Esophagus (tissue), 2 donors: ENCODE results near the gene KRT79. TPM values are rescaled to one million over a fixed set of nuclear protein-coding genes. Genes with fewer than 3 reads are reported as not detected.

Experiments
- H3K27ac ChIP-seq, 2 donors: one replicate each; pipeline ENCODE4 v1.5.1; 2013; ENCODE audit warnings: low read depth in 2 of 2, mild to moderate bottlenecking in 2 of 2, inconsistent platforms in 1 of 2, low read length in 1 of 2, moderate library complexity in 1 of 2
- H3K27me3 ChIP-seq, 2 donors: one replicate each; pipeline ENCODE4 v1.6.1; 2013; ENCODE audit warnings: low read length in 2 of 2, control low read depth in 1 of 2, mild to moderate bottlenecking in 1 of 2; ENCODE audit not compliant: insufficient read depth in 2 of 2, control insufficient read depth in 1 of 2
- H3K36me3 ChIP-seq, 2 donors: one replicate each; pipeline ENCODE4 v1.6.1; 2013; ENCODE audit warnings: low read length in 1 of 2; ENCODE audit not compliant: control insufficient read depth in 2 of 2, insufficient read depth in 2 of 2
- H3K4me1 ChIP-seq, 2 donors: one replicate each; pipeline ENCODE4 v1.6.1; 2013; ENCODE audit warnings: low read length in 1 of 2; ENCODE audit not compliant: control insufficient read depth in 2 of 2, insufficient read depth in 2 of 2
- H3K4me3 ChIP-seq, 2 donors: one replicate each; pipeline ENCODE4 v1.5.1; 2013; ENCODE audit warnings: low read length in 2 of 2, mild to moderate bottlenecking in 2 of 2, low read depth in 1 of 2, moderate library complexity in 1 of 2
- H3K9me3 ChIP-seq, 2 donors: one replicate each; pipeline ENCODE4 v1.6.1; 2013; ENCODE audit warnings: mild to moderate bottlenecking in 2 of 2, low read depth in 1 of 2, low read length in 1 of 2, moderate library complexity in 1 of 2; ENCODE audit not compliant: control insufficient read depth in 2 of 2, insufficient read depth in 1 of 2
- WGBS, 2 donors: extraction: QIAGEN DNeasy Blood & Tissue Kit; methylation state at CpG; one replicate each; pipeline ENCODE4 v1.1.7; 2013; 5-methylcytosine and 5-hydroxymethylcytosine counted together
- polyA plus RNA-seq, 2 donors: library from polyadenylated mRNA; stranded (reverse); fragments of 200-250 nt; gene quantifications; one replicate each; pipeline ENCODE4 v1.2.3, GENCODE V29; 2013
- donor health status: healthy with polysubstance abuse.
- donor health status: Bipolar disorder and iron deficiency.

The KRT79 gene
- polyA plus RNA-seq, 2 donors: 0.75 to 1.8 TPM

DNA sequence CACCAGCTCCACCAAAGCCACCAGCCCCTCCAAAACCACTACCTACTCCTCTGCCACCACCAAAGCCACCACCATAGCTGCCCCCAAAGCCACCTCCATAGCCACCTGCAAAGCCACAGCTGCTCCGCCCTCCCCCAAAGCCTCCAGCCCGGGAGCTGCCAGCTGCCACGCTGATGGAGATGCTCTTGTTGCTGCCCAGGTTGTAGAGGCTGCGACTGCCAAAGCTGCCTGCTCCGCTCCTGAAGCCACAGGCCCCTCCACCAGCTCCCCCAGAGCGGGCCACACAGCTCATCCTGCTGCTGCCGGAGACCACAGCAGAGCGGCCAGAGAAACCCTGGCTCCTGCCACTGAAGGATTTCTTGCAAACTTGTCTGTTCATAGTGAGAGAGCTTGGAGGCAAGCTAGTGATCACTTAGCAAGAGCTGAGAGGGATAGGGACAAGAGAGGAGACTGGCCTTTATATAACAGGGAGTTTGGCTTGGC lies 57.2 kb downstream of the KRT79 start, which contains the start of gene KRT76:
KRT76 (minus strand) TSS at position 433 of the 483 bp plus-strand sequence; CDS start at position 379, 54 bp downstream.
- 83 to 88% methylated on average over 8 of the region's 8 CpGs for WGBS, 2 donors
- Histone ChIP-seq H3K4me3 (no peak within 1 kb of the TSS), H3K27ac (no peak within 1 kb of the TSS), H3K36me3 (no peaks in the 10 kb centered on the region), H3K9me3 (no peaks in the 10 kb centered on the region), H3K4me1 (no peaks in the 10 kb centered on the region), H3K27me3 (peaks cover 0 to 2% of the 10 kb centered on the region in 2 donors)

DNA sequence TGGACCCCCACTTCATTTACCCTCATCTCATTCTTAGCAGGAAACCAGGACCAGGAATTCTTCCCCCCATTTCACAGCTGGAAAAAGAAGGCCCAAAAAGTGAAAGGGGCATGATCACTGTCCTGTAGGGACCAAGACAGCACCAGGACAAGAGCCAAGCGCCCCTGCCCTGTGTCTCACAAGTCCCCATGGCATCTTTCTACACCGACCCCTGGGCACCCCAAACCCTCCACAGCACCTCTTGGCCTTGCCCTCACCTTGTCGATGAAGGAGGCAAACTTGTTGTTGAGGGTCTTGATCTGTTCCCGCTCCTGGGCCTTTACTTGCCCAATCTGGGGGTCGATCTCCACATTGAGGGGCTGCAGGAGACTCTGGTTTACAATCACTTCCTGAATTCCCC lies 57.7 kb downstream of the KRT79 start:
- no peaks in the 10 kb centered on the region for H3K36me3 ChIP-seq
- no peaks in the 10 kb centered on the region for H3K9me3 ChIP-seq
- no peaks in the 10 kb centered on the region for H3K4me1 ChIP-seq
- H3K4me3 ChIP-seq: no peak overlapping the region
- H3K27me3 ChIP-seq: peaks cover 0 to 2% of the 10 kb centered on the region in 2 donors
- 85 to 86% methylated on average over 5 of the region's 5 CpGs for WGBS, 2 donors
- H3K27ac ChIP-seq: no peak overlapping the region

DNA sequence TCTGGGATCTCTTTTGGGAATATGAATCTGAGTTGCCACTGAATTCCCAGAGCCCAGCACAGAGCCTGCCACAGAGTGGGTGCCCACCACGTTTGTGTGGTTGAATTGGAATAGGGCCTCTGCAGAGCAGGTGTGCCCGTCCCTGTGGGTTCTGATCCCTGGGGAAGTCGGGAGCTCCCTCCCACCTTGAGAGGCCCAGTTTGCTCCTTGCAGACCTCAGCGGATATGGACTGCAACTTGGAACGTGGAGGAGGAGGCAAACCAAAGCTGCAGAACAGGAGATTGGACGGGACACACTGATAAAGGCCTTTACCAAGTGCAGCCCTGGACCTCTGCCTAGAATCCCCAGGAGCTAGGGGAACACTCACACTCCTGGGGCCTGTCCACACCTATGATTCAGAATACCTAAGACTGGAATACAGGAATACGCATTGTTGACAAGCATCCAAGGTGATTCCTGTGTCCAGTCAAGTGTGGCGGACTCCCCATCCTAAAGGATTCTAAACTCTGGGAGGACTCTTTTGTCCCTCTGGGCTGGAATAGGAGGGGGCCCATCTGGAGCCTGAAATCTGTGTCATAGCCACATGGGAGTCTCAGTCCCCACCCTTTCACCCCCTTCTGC lies 59.4 kb downstream of the KRT79 start:
- 80% methylated on average over 8 of the region's 8 CpGs for WGBS, 2 donors
- Histone ChIP-seq H3K4me3 (no peak overlapping the region), H3K4me1 (no peaks in the 10 kb centered on the region), H3K27me3 (no peaks in the 10 kb centered on the region), H3K27ac (no peak overlapping the region), H3K36me3 (no peaks in the 10 kb centered on the region), H3K9me3 (no peaks in the 10 kb centered on the region)

DNA sequence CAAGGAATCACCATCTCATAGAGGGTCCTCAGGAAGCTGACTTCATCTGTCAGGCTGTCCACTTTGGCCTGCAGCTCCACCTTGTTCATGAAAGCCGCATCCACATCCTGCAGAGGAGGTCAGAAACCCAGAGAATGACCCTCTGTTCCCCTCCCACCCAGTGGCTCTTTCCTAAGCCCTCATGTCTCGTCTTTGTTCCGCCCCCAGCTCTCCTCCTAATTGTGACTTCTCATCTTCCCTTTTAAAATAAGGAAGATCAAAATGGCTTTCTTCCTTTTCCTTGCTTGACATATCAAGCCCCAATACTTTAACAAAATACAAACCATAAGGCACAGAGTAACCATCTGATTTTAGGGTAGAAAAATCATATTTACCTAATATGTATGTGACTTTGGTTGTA lies 61.3 kb downstream of the KRT79 start:
- Histone ChIP-seq H3K27ac (no peak overlapping the region), H3K36me3 (no peaks in the 10 kb centered on the region), H3K4me3 (no peak overlapping the region), H3K27me3 (no peaks in the 10 kb centered on the region), H3K9me3 (no peaks in the 10 kb centered on the region), H3K4me1 (no peaks in the 10 kb centered on the region)
- WGBS, 2 donors: 77 to 78% methylated on average over 3 of the region's 3 CpGs

DNA sequence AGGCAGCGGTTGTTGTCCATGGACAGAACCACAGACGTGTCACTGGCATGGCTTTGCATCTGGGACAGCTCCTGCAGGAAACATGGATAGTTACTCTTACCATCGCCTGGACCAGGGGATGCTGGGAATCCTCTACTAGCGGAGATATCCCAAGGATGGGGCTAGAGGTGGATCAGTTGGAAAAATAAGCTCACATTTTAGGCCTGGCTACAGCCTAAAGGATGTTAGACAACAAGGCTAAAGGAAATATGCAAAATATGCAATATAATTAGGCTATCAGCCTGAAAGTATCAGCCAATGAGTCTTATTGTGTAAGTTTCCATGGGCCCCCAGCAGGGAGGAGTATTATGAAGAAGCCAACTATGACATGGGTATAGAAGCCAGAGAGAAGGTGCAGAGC lies 61.9 kb downstream of the KRT79 start:
- WGBS, 2 donors: 85% methylated on average over 4 of the region's 4 CpGs
- H3K27ac ChIP-seq: no peak overlapping the region
- H3K4me3 ChIP-seq: no peak overlapping the region
- H3K4me1 ChIP-seq: no peaks in the 10 kb centered on the region
- H3K9me3 ChIP-seq: no peaks in the 10 kb centered on the region
- H3K27me3 ChIP-seq: no peaks in the 10 kb centered on the region
- no peaks in the 10 kb centered on the region for H3K36me3 ChIP-seq

DNA sequence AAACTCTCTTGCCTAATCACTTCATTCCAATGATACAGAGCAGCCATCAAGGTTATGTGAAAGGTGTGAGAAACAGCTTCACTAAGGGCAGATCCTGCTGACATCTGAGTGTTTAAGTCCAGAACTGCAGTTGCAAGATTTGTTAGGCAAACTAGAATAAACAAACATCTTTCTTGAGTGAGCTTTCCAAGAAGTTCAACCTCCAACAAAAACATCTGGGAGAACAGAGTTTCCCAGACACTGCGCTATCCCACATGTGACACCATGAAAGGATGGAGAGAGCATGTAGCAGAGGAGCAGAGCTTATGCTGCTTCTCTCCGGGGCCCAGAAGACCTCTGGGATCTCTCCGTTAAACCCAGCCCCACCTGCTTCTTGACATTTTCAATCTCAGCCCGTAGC lies 62.6 kb downstream of the KRT79 start:
- 77 to 79% methylated on average over 4 of the region's 4 CpGs for WGBS, 2 donors
- H3K4me3 ChIP-seq: no peak overlapping the region
- no peaks in the 10 kb centered on the region for H3K27me3 ChIP-seq

More for the DNA sequence above, 62.6 kb downstream of the KRT79 start:
- H3K27ac ChIP-seq: no peak overlapping the region
- no peaks in the 10 kb centered on the region for H3K36me3 ChIP-seq
- H3K9me3 ChIP-seq: no peaks in the 10 kb centered on the region
- no peaks in the 10 kb centered on the region for H3K4me1 ChIP-seq

Other genes starting within 250 kb of the KRT79 start
- not detected for gene KRT72, start 232.8 kb downstream of the KRT79 start, polyA plus RNA-seq
- gene KRT73, start 215.8 kb downstream of the KRT79 start, polyA plus RNA-seq: not detected
- under 1 TPM; 0.09 to 0.12 TPM for gene KRT2, start 182.1 kb downstream of the KRT79 start, polyA plus RNA-seq
- gene KRT1, start 153.9 kb downstream of the KRT79 start, polyA plus RNA-seq: 10 to 100 TPM in 1 of 2 donors, 1 to 10 TPM in 1; 4.1 to 12.5 TPM
- gene KRT77, start 130.8 kb downstream of the KRT79 start, polyA plus RNA-seq: under 1 TPM in 1 of 2 donors, not detected in 1; 0.06 TPM
- gene KRT76, start 57.0 kb downstream of the KRT79 start, polyA plus RNA-seq: under 1 TPM in 1 of 2 donors, not detected in 1; 0.05 TPM
- 1 to 10 TPM; 1.9 to 2.4 TPM for gene KRT3, start 38.2 kb downstream of the KRT79 start, polyA plus RNA-seq
- gene KRT4, start 20.2 kb downstream of the KRT79 start, polyA plus RNA-seq: over 10,000 TPM in 1 of 2 donors, 1,000 to 10,000 TPM in 1; 8,130 to 17,509 TPM
- 1,000 to 10,000 TPM in 1 of 2 donors, 100 to 1,000 TPM in 1; 633 to 1,998 TPM for gene KRT78, start 14.7 kb upstream of the KRT79 start, polyA plus RNA-seq
- 100 to 1,000 TPM in 1 of 2 donors, 10 to 100 TPM in 1; 38.7 to 105 TPM for gene KRT8, start 70.8 kb upstream of the KRT79 start, polyA plus RNA-seq
- gene KRT18, start 114.8 kb upstream of the KRT79 start, polyA plus RNA-seq: 100 to 1,000 TPM; 101 to 256 TPM
- 100 to 1,000 TPM in 1 of 2 donors, 10 to 100 TPM in 1; 58.8 to 102 TPM for gene EIF4B, start 172.1 kb upstream of the KRT79 start, polyA plus RNA-seq
- 10 to 100 TPM; 32.9 to 48.6 TPM for gene TNS2, start 215.8 kb upstream of the KRT79 start, polyA plus RNA-seq
- 10 to 100 TPM; 16.1 to 24.1 TPM for gene SPRYD3, start 245.1 kb upstream of the KRT79 start, polyA plus RNA-seq